ENCODE results near the gene ZNF579. TPM values are rescaled to one million over a fixed set of nuclear protein-coding genes. Genes with fewer than 3 reads are reported as not detected.

The ZNF579 gene
- total and polyA plus RNA-seq, 2 of the 8 experiments (the other 6 are each of a cell fraction or from before 2014, with no cell fraction given) = 10.0 to 18.9 TPM

DNA sequence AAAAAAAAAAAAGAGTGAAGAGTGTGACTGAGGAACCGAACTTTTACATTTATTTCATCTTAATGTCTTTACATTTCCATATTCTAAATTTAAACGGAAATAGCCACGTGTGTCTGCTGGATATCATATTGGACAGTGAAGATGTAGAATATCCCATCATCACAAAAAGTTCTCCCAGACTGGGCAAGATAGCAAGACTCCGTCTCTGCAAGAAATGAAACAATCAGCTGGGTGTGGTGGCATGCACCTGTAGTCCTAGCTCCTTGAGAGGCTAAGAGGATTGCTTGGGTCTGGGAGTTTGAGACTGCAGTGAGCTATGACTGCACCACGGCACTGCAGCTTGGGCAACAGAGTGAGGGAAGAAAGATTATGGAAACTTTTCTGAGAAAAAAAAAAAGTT lies 3.9 kb downstream of the ZNF579 start:
- H3K23me2 ChIP-seq (ENCODE audit: low read depth, low read length) = peaks cover 6% of the 10 kb centered on the region; the same call in 1 of the 2 replicates
- H3K9me3 ChIP-seq (ENCODE audit: insufficient read depth in 2 of 2, low read depth in 1 of 2, low read length in 1 of 2) = no peaks in the 10 kb centered on the region
- peaks cover 0 to 4% of the 10 kb centered on the region in 2 experiments for H4K20me1 ChIP-seq (replicated peaks in 1 of 2; ENCODE audit: control insufficient read depth in 1 of 2, insufficient read depth in 2 of 2, low read length in 2 of 2)
- no peak overlapping the region for H2BK5ac ChIP-seq (ENCODE audit: low read depth, low read length)
- no peak overlapping the region for H3K56ac ChIP-seq (replicated peaks; ENCODE audit: insufficient read length, low read depth, low read length)
- peaks cover 8% of the 10 kb centered on the region; the same call in 1 of the 2 replicates for H3K79me1 ChIP-seq (ENCODE audit: low read depth, low read length)
- H3K27ac ChIP-seq (ENCODE audit: low read depth, low read length) = no peak overlapping the region
- H2AFZ ChIP-seq (ENCODE audit: low read length) = no peak overlapping the region
- H2BK15ac ChIP-seq (ENCODE audit: low read length) = no peak overlapping the region
- no peak overlapping the region for H3K4ac ChIP-seq (replicated peaks; ENCODE audit: insufficient read length, low read depth, low read length)
- no peak overlapping the region for H2AK5ac ChIP-seq (ENCODE audit: low read depth, low read length)
- no peak overlapping the region for H3K4me2 ChIP-seq (ENCODE audit: insufficient read depth in 1 of 2, low read depth in 2 of 2, low read length in 2 of 2)
- H3K18ac ChIP-seq (ENCODE audit: extremely low read depth, low read length) = no peak overlapping the region
- H4K8ac ChIP-seq (ENCODE audit: extremely low read depth, insufficient read depth, low read length) = no peak overlapping the region
- H3K27me3 ChIP-seq (replicated peaks in 1 of 4; ENCODE audit: control insufficient read depth in 3 of 4, extremely low read depth in 1 of 4, insufficient read depth in 3 of 4, low read length in 3 of 4) = no peaks in the 10 kb centered on the region
- TF ChIP-seq KDM5A (IDR thresholded peaks at IDR 0.05; ENCODE audit: low read length) = no peak
- TF ChIP-seq YY1 (IDR thresholded peaks at IDR 0.05; ENCODE audit: low read depth, low read length) = no peak
- no peak for TF ChIP-seq BCL11A (IDR thresholded peaks at IDR 0.05; ENCODE audit: low read depth in 2 of 2, low read length in 2 of 2)
- no peak for TF ChIP-seq CREB1 (IDR thresholded peaks at IDR 0.05)
- no peak for TF ChIP-seq CHD1 (IDR thresholded peaks at IDR 0.05; ENCODE audit: low read depth, low read length)
- TF ChIP-seq TAF1 (IDR thresholded peaks at IDR 0.05; ENCODE audit: low read depth, low read length) = no peak
- TF ChIP-seq PHF8 (conservative IDR thresholded peaks at IDR 0.05; ENCODE audit: low read depth, low read length) = no peak
- no peak for TF ChIP-seq RXRA (IDR thresholded peaks at IDR 0.05; ENCODE audit: insufficient read depth, low read depth, low read length)
- TF ChIP-seq SIN3A (conservative IDR thresholded peaks at IDR 0.05 in 1 of 2, IDR thresholded peaks at IDR 0.05 in 1 of 2; ENCODE audit: low read depth in 1 of 2, low read length in 2 of 2) = no peak
- no peak for TF ChIP-seq TAF7 (optimal IDR thresholded peaks at IDR 0.05; ENCODE audit: borderline replicate concordance, low read depth, low read length)
- no peak for TF ChIP-seq TEAD4 (IDR thresholded peaks at IDR 0.05; ENCODE audit: low read depth, low read length)
- no peak for TF ChIP-seq FOSL1 (IDR thresholded peaks at IDR 0.05; ENCODE audit: insufficient read depth, low read depth, low read length)
- no peak for TF ChIP-seq SP4 (IDR thresholded peaks at IDR 0.05; ENCODE audit: low read length)
- no peak for TF ChIP-seq TBP (IDR thresholded peaks at IDR 0.05; ENCODE audit: low read depth, low read length)
- no peak for TF ChIP-seq NRF1 (IDR thresholded peaks at IDR 0.05; ENCODE audit: low read depth, low read length)
- TF ChIP-seq JUND (IDR thresholded peaks at IDR 0.05; ENCODE audit: low read length) = no peak
- H2BK20ac ChIP-seq (ENCODE audit: low read length) = no peak overlapping the region
- no peak overlapping the region for H4K5ac ChIP-seq (ENCODE audit: insufficient read length, low read depth, low read length)
- H4K91ac ChIP-seq (replicated peaks; ENCODE audit: insufficient read length, low read length) = no peak overlapping the region
- DNase-seq (ENCODE audit: low read depth in 1 of 2, low spot score in 2 of 2) (no peak), FAIRE-seq (no peak)
- H3K4me1 ChIP-seq (replicated peaks in 1 of 4; ENCODE audit: control insufficient read depth in 3 of 4, insufficient read depth in 4 of 4, low read length in 3 of 4) = no peaks in the 10 kb centered on the region
- H3K79me2 ChIP-seq (ENCODE audit: control insufficient read depth in 1 of 2, insufficient read depth in 2 of 2, low read length in 2 of 2) = peaks cover 5 to 6% of the 10 kb centered on the region in 2 experiments; a peak in 3 of 4 replicates
- H3K23ac ChIP-seq (ENCODE audit: insufficient read length) = no peak overlapping the region
- H3K9ac ChIP-seq (replicated peaks in 1 of 4; ENCODE audit: extremely low read depth in 1 of 4, low read depth in 3 of 4, low read length in 3 of 4) = no peak overlapping the region
- H2BK120ac ChIP-seq (replicated peaks; ENCODE audit: low read depth, low read length) = no peak overlapping the region
- H3K14ac ChIP-seq (ENCODE audit: insufficient read length) = no peak overlapping the region
- H3K36me3 ChIP-seq (ENCODE audit: control insufficient read depth in 2 of 4, insufficient read depth in 4 of 4, low read length in 3 of 4) = peaks cover 7 to 23% (median 9%) of the 10 kb centered on the region in 4 experiments; a peak in 7 of 8 replicates
- ChIA-PET POLR2A (ENCODE audit: partially characterized antibody) (interaction anchor here (0.9 kb wide), 1 partner anchor 17 kb away, joined by 4 read pairs; no protein-coding TSS in a partner anchor), CTCF (ENCODE audit: partially characterized antibody) (interaction anchor here (0.7 kb wide), 1 partner anchor 30 kb away, joined by 3 read pairs; no protein-coding TSS in a partner anchor)
- no peak overlapping the region for H2BK12ac ChIP-seq (ENCODE audit: low read depth, low read length)
- H3K4me3 ChIP-seq (ENCODE audit: extremely low read depth in 1 of 4, insufficient read depth in 2 of 4, low read depth in 3 of 4, low read length in 4 of 4) = no peak overlapping the region
- WGBS, 2 experiments (ENCODE audit: extremely low coverage in 1 of 2, insufficient coverage in 1 of 2, insufficient read length in 1 of 2, insufficient replicate concordance in 2 of 2, low coverage in 1 of 2, low lambda C conversion rate in 2 of 2, missing lambda C conversion rate in 1 of 2) = 89% methylated on average over 5 of the region's 5 CpGs; no CpG with 5 or more reads in 1 of the 2 experiments

All from H1 (cell line).